IMR-90 (cell line): Measurements from ENCODE around the gene UBXN11. TPM values are rescaled to one million over a fixed set of nuclear protein-coding genes. Genes with fewer than 3 reads are reported as not detected.

Experiments
- ATAC-seq: fragments of 200-7000 bp; cut with Tn5 transposase; 2 replicates; pipeline ENCODE4 v1.9.1; 2020; ENCODE audit warnings: low read depth, mild to moderate bottlenecking, moderate library complexity
- BruUV-seq: library from RNA; stranded (reverse); fragments of 400-500 nt; replicated peaks from 2 replicates; lab custom pipeline; 2021; lab: Mats Ljungman, UMichigan
- CTCF ChIA-PET: fragments of 300-600 bp; formaldehyde crosslinking; extraction: SDS; loops from one replicate; lab custom pipeline; 2021; ENCODE audit warnings: antibody characterized with exemption; lab: Yijun Ruan, JAX
- POLR2A ChIA-PET: fragments of 300-600 bp; sonication (Branson Sonifier 250); formaldehyde crosslinking; loops from one replicate; lab custom pipeline; 2022; ENCODE audit warnings: antibody characterized with exemption; ENCODE audit not compliant: unreplicated experiment; lab: Charles Lee
- DNase-seq: peaks from one replicate; pipeline ENCODE4 v3.0.0; 2013
- H2AFZ ChIP-seq: replicated peaks from 2 replicates; pipeline ENCODE3; 2013; ENCODE audit warnings: low read length, mild to moderate bottlenecking; ENCODE audit not compliant: poor library complexity
- H2AK5ac ChIP-seq: 2 replicates; pipeline ENCODE4 v1.6.1; 2013; ENCODE audit warnings: low read depth, low read length, inconsistent platforms
- H2AK9ac ChIP-seq: replicated peaks from 2 replicates; pipeline ENCODE3; 2013; ENCODE audit warnings: mild to moderate bottlenecking, low read depth, low read length, moderate library complexity; ENCODE audit not compliant: poor library complexity
- H2BK120ac ChIP-seq: 2 replicates; pipeline ENCODE4 v1.6.1; 2013; ENCODE audit warnings: low read depth, low read length, inconsistent platforms
- H2BK15ac ChIP-seq: 3 replicates; pipeline ENCODE4 v1.6.1; 2013; ENCODE audit warnings: low read depth, low read length, inconsistent platforms
- H2BK20ac ChIP-seq: 2 replicates; pipeline ENCODE4 v1.6.1; 2013; ENCODE audit warnings: low read depth, mild to moderate bottlenecking, inconsistent platforms, low read length, moderate library complexity
- H2BK5ac ChIP-seq: 2 replicates; pipeline ENCODE4 v1.6.1; 2013; ENCODE audit warnings: mild to moderate bottlenecking, low read depth, low read length, inconsistent platforms; ENCODE audit not compliant: poor library complexity, severe bottlenecking
- H3K14ac ChIP-seq: replicated peaks from 2 replicates; pipeline ENCODE4 v1.6.1; 2013; ENCODE audit warnings: low read depth, low read length, inconsistent platforms
- H3K18ac ChIP-seq: 2 replicates; pipeline ENCODE4 v1.6.1; 2013; ENCODE audit warnings: low read depth, low read length, control low read depth
- H3K23ac ChIP-seq: 2 replicates; pipeline ENCODE4 v1.6.1; 2013; ENCODE audit warnings: low read depth, low read length, inconsistent platforms
- H3K27ac ChIP-seq: 2 replicates; pipeline ENCODE4 v1.5.1; 2013; ENCODE audit warnings: mild to moderate bottlenecking, control low read depth, low read length; ENCODE audit not compliant: insufficient read depth
- H3K27me3 ChIP-seq: 2 replicates; pipeline ENCODE4 v1.6.1; 2013; ENCODE audit warnings: low read length; ENCODE audit not compliant: control insufficient read depth, insufficient read depth
- H3K36me3 ChIP-seq: 2 replicates; pipeline ENCODE4 v1.6.1; 2013; ENCODE audit warnings: low read length, mixed read lengths; ENCODE audit not compliant: control insufficient read depth, insufficient read depth
- H3K4ac ChIP-seq: 2 replicates; pipeline ENCODE4 v1.6.1; 2013; ENCODE audit warnings: low read depth, low read length, inconsistent platforms
- H3K4me1 ChIP-seq: 2 replicates; pipeline ENCODE4 v1.6.1; 2013; ENCODE audit warnings: low read length, mixed read lengths; ENCODE audit not compliant: control insufficient read depth, insufficient read depth
- H3K4me2 ChIP-seq: 2 replicates; pipeline ENCODE4 v1.6.1; 2013; ENCODE audit warnings: low read depth, mild to moderate bottlenecking, control low read depth, low read length, moderate library complexity
- H3K4me3 ChIP-seq: 2 replicates; pipeline ENCODE4 v1.5.1; 2013; ENCODE audit warnings: low read depth, mild to moderate bottlenecking, control low read depth, low read length, moderate library complexity; ENCODE audit not compliant: insufficient read depth
- H3K56ac ChIP-seq: 2 replicates; pipeline ENCODE4 v1.6.1; 2013; ENCODE audit warnings: low read length, inconsistent platforms; ENCODE audit not compliant: insufficient read depth; ENCODE audit errors: extremely low read depth
- H3K79me1 ChIP-seq, 2 experiments: 2 replicates each; pipeline ENCODE4 v1.6.1; 2013; ENCODE audit warnings: low read length in 2 of 2, inconsistent platforms in 1 of 2, low read depth in 1 of 2
- H3K9ac ChIP-seq: 2 replicates; pipeline ENCODE4 v1.6.1; 2013; ENCODE audit warnings: low read depth, low read length, control low read depth
- H3K9me1 ChIP-seq: 2 replicates; pipeline ENCODE4 v1.6.1; 2013; ENCODE audit warnings: low read length, inconsistent platforms; ENCODE audit not compliant: insufficient read depth
- H3K9me3 ChIP-seq: 2 replicates; pipeline ENCODE4 v1.6.1; 2013; ENCODE audit warnings: low read length; ENCODE audit not compliant: control insufficient read depth, insufficient read depth
- H4K20me1 ChIP-seq: 2 replicates; pipeline ENCODE4 v1.6.1; 2013; ENCODE audit warnings: low read length, inconsistent platforms; ENCODE audit not compliant: insufficient read depth
- H4K5ac ChIP-seq: 2 replicates; pipeline ENCODE4 v1.6.1; 2013; ENCODE audit warnings: mild to moderate bottlenecking, low read depth, low read length, control low read depth
- H4K8ac ChIP-seq, 2 experiments: 2 replicates each; pipeline ENCODE4 v1.6.1; 2013; ENCODE audit warnings: low read depth in 2 of 2, low read length in 2 of 2, control low read depth in 1 of 2, inconsistent platforms in 1 of 2
- H4K91ac ChIP-seq: 2 replicates; pipeline ENCODE4 v1.6.1; 2013; ENCODE audit warnings: low read depth, low read length, inconsistent platforms; ENCODE audit not compliant: insufficient read depth
- BHLHE40 ChIP-seq: fragments of 150-350 bp; IDR thresholded peaks from 2 replicates; pipeline ENCODE4 v1.6.1; 2016; ENCODE audit warnings: mild to moderate bottlenecking, low read depth, low read length
- CTCF ChIP-seq: conservative IDR thresholded peaks from 2 replicates; pipeline ENCODE4 v1.5.1; 2012; ENCODE audit warnings: mild to moderate bottlenecking, low read depth, low read length, improper control_type of control experiment
- ELK1 ChIP-seq: fragments of 150-350 bp; IDR thresholded peaks from 2 replicates; pipeline ENCODE4 v1.6.1; 2016; ENCODE audit warnings: low read depth, mild to moderate bottlenecking, low read length, moderate library complexity, borderline replicate concordance
- FOS ChIP-seq: fragments of 150-350 bp; IDR thresholded peaks from 2 replicates; pipeline ENCODE4 v1.6.1; 2016; ENCODE audit warnings: low read depth, low read length
- MAFK ChIP-seq: IDR thresholded peaks from 2 replicates; pipeline ENCODE4 v1.6.1; 2012; ENCODE audit warnings: low read depth, low read length, improper control_type of control experiment
- MAZ ChIP-seq: IDR thresholded peaks from 2 replicates; pipeline ENCODE4 v1.6.1; 2012; ENCODE audit warnings: low read depth, mild to moderate bottlenecking, low read length, improper control_type of control experiment, moderate library complexity, borderline replicate concordance
- MXI1 ChIP-seq: IDR thresholded peaks from 2 replicates; pipeline ENCODE4 v1.6.1; 2012; ENCODE audit warnings: low read depth, mild to moderate bottlenecking, low read length, moderate library complexity, borderline replicate concordance
- NFE2L2 ChIP-seq: fragments of 150-350 bp; IDR thresholded peaks from 2 replicates; pipeline ENCODE4 v1.6.1; 2016; ENCODE audit warnings: low read depth, mild to moderate bottlenecking, low read length
- RAD21 ChIP-seq: IDR thresholded peaks from 2 replicates; pipeline ENCODE4 v1.6.1; 2012; ENCODE audit warnings: low read length, improper control_type of control experiment
- RFX5 ChIP-seq: IDR thresholded peaks from 2 replicates; pipeline ENCODE4 v1.8.0; 2012; ENCODE audit warnings: low read depth, mild to moderate bottlenecking, low read length, moderate library complexity
- SMC3 ChIP-seq: fragments of 150-350 bp; IDR thresholded peaks from 2 replicates; pipeline ENCODE4 v1.6.1; 2016; ENCODE audit warnings: low read depth, mild to moderate bottlenecking, antibody characterized with exemption, low read length, moderate library complexity
- USF2 ChIP-seq: fragments of 150-350 bp; IDR thresholded peaks from 2 replicates; pipeline ENCODE4 v1.6.1; 2017; ENCODE audit warnings: mild to moderate bottlenecking, antibody characterized with exemption, low read length, low read depth
- WGBS, 2 experiments: methylation state at CpG; one replicate each; pipeline versions ENCODE4 v1.1.5 to v1.1.7; 2013; ENCODE audit warnings: missing lambda C conversion rate in 2 of 2; ENCODE audit not compliant: insufficient read length in 1 of 2; ENCODE audit errors: extremely low coverage in 2 of 2; 5-methylcytosine and 5-hydroxymethylcytosine counted together
- dilution Hi-C: fragments of 300-500 bp; cut with HindIII; formaldehyde crosslinking; loops from one replicate; pipeline ENCODE4 v1.14.3; 2018; ENCODE audit warnings: low sequenced_read_pairs; ENCODE audit not compliant: unreplicated experiment
- in situ Hi-C: fragments of 300-500 bp; cut with MboI; formaldehyde crosslinking; loops from 3 replicates; pipeline ENCODE4 v1.14.3; 2019; ENCODE audit warnings: low sequenced_read_pairs, inconsistent platforms, mixed read lengths
- intact Hi-C: fragments of 100-400 bp; cut with micrococcal nuclease; formaldehyde crosslinking; loops from 2 replicates; pipeline ENCODE4 v1.10.0; 2022
- polyA plus RNA-seq, 3 experiments: library from polyadenylated mRNA; depleted of rRNA; stranded (reverse); fragments of >200 nt; gene quantifications; 2 replicates each; pipeline ENCODE4 v1.2.3, GENCODE V29; 2012; ENCODE audit warnings: low replicate concordance in 1 of 3
- total RNA-seq: library from RNA; depleted of rRNA; stranded (reverse); fragments of >200 nt; gene quantifications from 2 replicates; pipeline ENCODE4 v1.2.3, GENCODE V29; 2012

UBXN11 gene
- total and polyA plus RNA-seq, 2 of the 4 experiments (the other 2 are of a cell fraction): 5.2 to 17.0 TPM

GRCh38 chr1:26284597-26285347 is 21.7 kb downstream of the UBXN11 start:
- Histone ChIP-seq H4K5ac (peak overlapping the region; percentile 81), H2AK5ac (peak overlapping the region; percentile 97), H2BK5ac (peak overlapping the region; percentile 98), H3K9me1 (peaks cover 41% of the 10 kb centered on the region), H3K27me3 (no peaks in the 10 kb centered on the region), H4K20me1 (peaks cover 37% of the 10 kb centered on the region), H3K9ac (peak overlapping the region; percentile 43; the same call in 1 of the 2 replicates), H2BK15ac (peak overlapping the region; percentile 84; the same call in 2 of the 3 replicates), H4K91ac (peak overlapping the region; percentile 96), H3K27ac (peak overlapping the region; percentile 91), H3K18ac (peak overlapping the region; percentile 60), H2BK20ac (peak overlapping the region; percentile 90), H3K9me3 (no peaks in the 10 kb centered on the region), H3K14ac (peak overlapping the region; percentile 93), H2AFZ (peak overlapping the region; percentile 88), H2BK120ac (peak overlapping the region; percentile 97), H3K4me1 (peaks cover 40% of the 10 kb centered on the region), H3K79me1 (peaks cover 20 to 66% of the 10 kb centered on the region in 2 experiments), H3K56ac (0 out of 2 replicates have a peak overlapping the region, but pooled peaks have one; percentile 63), H2AK9ac (peak overlapping the region; percentile 98), H4K8ac (peak overlapping the region; percentile 58 to 89), H3K4ac (peak overlapping the region; percentile 98), H3K4me3 (no peak overlapping the region), H3K23ac (peak overlapping the region; percentile 96), H3K36me3 (peaks cover 20% of the 10 kb centered on the region), H3K4me2 (peak overlapping the region; percentile 35)
- BruUV-seq: no TSS peak
- intact Hi-C loops (no loop called here), dilution Hi-C loops (no loop called here), in situ Hi-C loops (no loop called here)
- CTCF ChIA-PET: interaction anchor here (1.1 to 1.5 kb wide), 4 partner anchors 10 to 51 kb away, joined by 3 to 5 read pairs (median 4); partner anchors contain the start of gene CEP85
- 0% methylated on average over 7 of the region's 22 CpGs; no CpG with 5 or more reads in 1 of the 2 experiments for WGBS, 2 experiments
- TF ChIP-seq CTCF (peak; percentile 59), SMC3 (peak; percentile 2; the same call in 1 of the 2 replicates), FOS (peak; percentile 96), ELK1 (no peak), MXI1 (no peak), BHLHE40 (peak; percentile 72), RFX5 (no peak), MAFK (no peak), NFE2L2 (peak; percentile 20; the same call in 1 of the 2 replicates), RAD21 (peak; percentile 37), USF2 (peak; percentile 53; the same call in 1 of the 2 replicates), MAZ (peak; percentile 47; the same call in 1 of the 2 replicates)
- DNase-seq: peak; percentile 97
- POLR2A ChIA-PET: no interaction called here
- ATAC-seq: peak; percentile 48
